ENCODE results near the gene TMEM132D. TPM values are rescaled to one million over a fixed set of nuclear protein-coding genes. Genes with fewer than 3 reads are reported as not detected.

TMEM132D gene
- total and polyA plus RNA-seq, 2 of the 4 experiments (the other 2 are of a cell fraction): not detected

DNA sequence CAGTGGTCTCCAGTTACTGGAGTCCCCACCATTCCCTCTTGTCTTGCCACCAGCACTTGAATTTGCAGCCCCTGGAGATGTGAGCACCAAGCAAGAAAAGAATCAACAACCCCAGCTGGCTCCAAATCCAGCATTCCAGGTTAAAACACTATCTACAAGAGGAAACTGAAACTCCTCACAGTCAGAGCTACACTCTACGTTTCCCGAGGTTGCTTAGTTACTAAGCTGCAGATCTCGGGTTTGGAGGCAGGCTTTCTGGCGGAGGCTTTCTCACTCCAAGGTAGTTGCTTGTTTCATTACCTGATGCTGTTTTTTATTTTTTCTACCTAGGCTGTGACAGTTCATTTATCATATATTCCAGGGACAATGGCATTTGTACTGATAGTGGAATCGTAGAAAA is 802.4 kb downstream of the TMEM132D start:
- Histone ChIP-seq H2AFZ (replicated peaks; ENCODE audit: low read length, poor library complexity) (no peak overlapping the region), H3K27ac (ENCODE audit: insufficient read depth, low read length) (no peak overlapping the region), H3K9ac (ENCODE audit: low read depth, low read length) (no peak overlapping the region), H2BK120ac (ENCODE audit: low read depth, low read length) (no peak overlapping the region), H2BK5ac (ENCODE audit: low read depth, low read length, poor library complexity, severe bottlenecking) (no peak overlapping the region), H2AK9ac (replicated peaks; ENCODE audit: low read depth, low read length, poor library complexity) (no peak overlapping the region), H3K36me3 (ENCODE audit: control insufficient read depth, insufficient read depth, low read length) (no peaks in the 10 kb centered on the region), H4K5ac (ENCODE audit: low read depth, low read length) (no peak overlapping the region), H3K56ac (ENCODE audit: extremely low read depth, insufficient read depth, low read length) (no peak overlapping the region), H3K4me1 (ENCODE audit: control insufficient read depth, insufficient read depth, low read length) (no peaks in the 10 kb centered on the region), H4K8ac (ENCODE audit: low read depth in 2 of 2, low read length in 2 of 2) (no peak overlapping the region), H3K14ac (replicated peaks; ENCODE audit: low read depth, low read length) (no peak overlapping the region), H2AK5ac (ENCODE audit: low read depth, low read length) (no peak overlapping the region), H2BK15ac (ENCODE audit: low read depth, low read length) (no peak overlapping the region), H3K4me3 (ENCODE audit: insufficient read depth, low read depth, low read length) (no peak overlapping the region), H3K4ac (ENCODE audit: low read depth, low read length) (no peak overlapping the region), H2BK20ac (ENCODE audit: low read depth, low read length) (no peak overlapping the region), H3K9me3 (ENCODE audit: control insufficient read depth, insufficient read depth, low read length) (peaks cover 28% of the 10 kb centered on the region), H4K20me1 (ENCODE audit: insufficient read depth, low read length) (no peaks in the 10 kb centered on the region), H3K23ac (ENCODE audit: low read depth, low read length) (no peak overlapping the region), H4K91ac (ENCODE audit: insufficient read depth, low read depth, low read length) (no peak overlapping the region), H3K27me3 (ENCODE audit: control insufficient read depth, insufficient read depth, low read length) (no peaks in the 10 kb centered on the region), H3K18ac (ENCODE audit: low read depth, low read length) (no peak overlapping the region), H3K79me1 (ENCODE audit: low read depth in 1 of 2, low read length in 2 of 2) (no peaks in the 10 kb centered on the region), H3K9me1 (ENCODE audit: insufficient read depth, low read length) (no peaks in the 10 kb centered on the region), H3K4me2 (ENCODE audit: low read depth, low read length) (no peak overlapping the region)
- DNase-seq (no peak), ATAC-seq (ENCODE audit: low read depth) (no peak)
- WGBS, 2 experiments (ENCODE audit: extremely low coverage in 2 of 2, insufficient read length in 1 of 2): no CpG with 5 or more reads among the region's 5 CpGs
- BruUV-seq (replicated peaks): no TSS peak
- TF ChIP-seq RCOR1 (IDR thresholded peaks at IDR 0.05; ENCODE audit: insufficient replicate concordance, low read length) (no peak), CHD1 (IDR thresholded peaks at IDR 0.05; ENCODE audit: low read depth, low read length) (no peak)
- ChIA-PET CTCF (no interaction called here), POLR2A (ENCODE audit: unreplicated experiment) (no interaction called here)
- intact Hi-C loops (cut with micrococcal nuclease): no loop called here
- dilution Hi-C loops (cut with HindIII; ENCODE audit: low sequenced_read_pairs, unreplicated experiment): no loop called here
- in situ Hi-C loops (cut with MboI; ENCODE audit: low sequenced_read_pairs): no loop called here
